ENCODE results near the gene RPL4.
"Not testable (repeated sequence)": the region's sequence is repeated elsewhere in the genome, so short reads cannot be mapped to it uniquely, and the experiment has no call there.

The RPL4 gene

DNA sequence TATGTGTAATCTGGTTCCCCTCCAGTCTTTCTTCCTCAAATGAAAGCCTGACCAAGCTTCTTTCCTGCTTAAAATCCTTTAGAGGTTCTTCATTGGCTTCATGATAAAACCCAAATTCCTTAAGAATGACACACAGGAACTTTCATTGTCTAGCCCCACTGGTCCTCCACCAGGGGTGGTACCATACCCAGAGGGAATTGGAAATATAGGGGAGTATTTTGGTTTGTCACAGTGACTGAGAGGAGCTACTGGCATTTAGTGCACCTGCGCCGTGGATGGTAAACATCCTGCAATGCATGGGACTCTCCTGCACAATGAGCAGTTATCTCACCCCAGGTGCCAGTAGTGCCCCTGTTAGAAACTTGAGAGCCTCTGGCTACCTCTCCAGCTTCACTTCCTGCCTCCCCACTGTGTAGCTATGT is 11.3 kb upstream of the RPL4 start:
- TF ChIP-seq, protein P1, sequence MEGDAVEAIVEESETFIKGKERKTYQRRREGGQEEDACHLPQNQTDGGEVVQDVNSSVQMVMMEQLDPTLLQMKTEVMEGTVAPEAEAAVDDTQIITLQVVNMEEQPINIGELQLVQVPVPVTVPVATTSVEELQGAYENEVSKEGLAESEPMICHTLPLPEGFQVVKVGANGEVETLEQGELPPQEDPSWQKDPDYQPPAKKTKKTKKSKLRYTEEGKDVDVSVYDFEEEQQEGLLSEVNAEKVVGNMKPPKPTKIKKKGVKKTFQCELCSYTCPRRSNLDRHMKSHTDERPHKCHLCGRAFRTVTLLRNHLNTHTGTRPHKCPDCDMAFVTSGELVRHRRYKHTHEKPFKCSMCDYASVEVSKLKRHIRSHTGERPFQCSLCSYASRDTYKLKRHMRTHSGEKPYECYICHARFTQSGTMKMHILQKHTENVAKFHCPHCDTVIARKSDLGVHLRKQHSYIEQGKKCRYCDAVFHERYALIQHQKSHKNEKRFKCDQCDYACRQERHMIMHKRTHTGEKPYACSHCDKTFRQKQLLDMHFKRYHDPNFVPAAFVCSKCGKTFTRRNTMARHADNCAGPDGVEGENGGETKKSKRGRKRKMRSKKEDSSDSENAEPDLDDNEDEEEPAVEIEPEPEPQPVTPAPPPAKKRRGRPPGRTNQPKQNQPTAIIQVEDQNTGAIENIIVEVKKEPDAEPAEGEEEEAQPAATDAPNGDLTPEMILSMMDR (IDR thresholded peaks at IDR 0.05; ENCODE audit: insufficient read depth, low read depth, low read length, missing control alignments): no peak
- DNase-seq (ENCODE audit: low read depth): no peak
- no peak overlapping the region for H3K4me3 ChIP-seq (ENCODE audit: low read depth, low read length)

DNA sequence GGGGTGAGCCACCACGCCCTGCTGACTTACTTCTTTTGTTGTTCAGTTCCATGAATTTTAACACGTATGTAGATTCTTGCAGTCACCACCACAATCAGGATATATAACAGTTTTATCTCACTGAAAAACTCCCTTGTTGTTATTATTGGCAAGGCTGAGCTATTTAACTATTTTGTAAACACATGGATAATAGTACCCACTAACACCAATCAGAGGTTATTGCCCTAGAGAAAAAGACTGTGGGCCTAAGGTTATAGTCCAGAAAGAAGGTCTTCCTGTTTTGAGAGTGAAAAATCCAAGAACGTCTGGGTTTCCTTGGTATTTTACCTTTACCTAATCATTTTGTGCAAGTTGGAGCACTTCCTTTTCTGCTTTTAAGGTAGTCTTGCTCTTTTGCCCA is 9.9 kb upstream of the RPL4 start:
- TF ChIP-seq, protein P1 (IDR thresholded peaks at IDR 0.05; ENCODE audit: insufficient read depth, low read depth, low read length, missing control alignments): no peak
- DNase-seq (ENCODE audit: low read depth): no peak
- H3K4me3 ChIP-seq (ENCODE audit: low read depth, low read length): no peak overlapping the region

DNA sequence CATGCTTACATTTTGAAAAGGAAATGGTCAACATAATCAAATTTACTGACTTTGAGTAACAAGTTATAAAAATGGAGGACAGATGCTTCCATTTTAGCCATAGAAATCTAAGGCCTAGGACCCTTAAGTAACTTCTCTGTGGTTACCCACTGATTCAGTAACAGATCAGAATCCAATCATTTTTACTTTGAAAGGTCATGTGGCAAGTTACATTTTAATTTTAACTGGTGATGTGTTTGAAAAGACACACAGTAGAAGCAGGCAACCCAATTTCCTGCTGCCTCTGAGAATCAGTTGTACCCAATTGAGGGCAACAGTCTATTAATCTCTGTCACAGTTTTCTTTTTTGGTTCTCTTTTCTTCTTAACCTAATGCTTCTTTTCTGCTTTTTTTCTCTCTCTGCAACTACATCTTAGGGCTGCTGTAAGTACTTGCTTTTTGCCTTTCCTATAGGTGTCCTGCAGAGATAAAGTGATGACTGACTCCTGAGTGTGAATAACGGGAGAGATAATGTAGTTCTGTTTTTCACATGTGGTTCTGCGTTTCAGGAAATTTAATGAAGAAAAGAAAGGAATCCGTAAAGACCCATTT is 3.7 kb upstream of the RPL4 start:
- H3K4me3 ChIP-seq (ENCODE audit: low read depth, low read length): no peak overlapping the region
- TF ChIP-seq, protein P1 (IDR thresholded peaks at IDR 0.05; ENCODE audit: insufficient read depth, low read depth, low read length, missing control alignments): no peak
- no peak for DNase-seq (ENCODE audit: low read depth)

DNA sequence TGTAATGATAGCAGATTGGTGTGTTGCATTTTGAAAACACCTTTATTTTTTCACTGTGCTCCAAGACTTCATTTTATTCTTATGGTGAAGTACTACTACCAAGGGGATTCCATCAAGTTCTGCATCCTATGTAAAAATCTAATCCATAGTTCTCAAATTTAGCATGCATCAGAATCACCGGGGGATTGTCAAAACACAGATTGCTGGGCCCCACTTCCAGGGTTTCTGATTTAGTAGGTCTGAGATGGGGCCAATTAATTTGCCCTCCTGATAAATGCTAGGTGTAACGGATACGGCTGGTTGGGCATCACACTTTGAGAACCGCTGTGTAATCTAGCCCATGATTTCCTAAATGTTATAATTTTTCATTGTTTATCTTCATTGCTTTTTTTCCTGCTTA is 1.2 kb upstream of the RPL4 start:
- TF ChIP-seq, protein P1 (IDR thresholded peaks at IDR 0.05; ENCODE audit: insufficient read depth, low read depth, low read length, missing control alignments): no peak
- H3K4me3 ChIP-seq (ENCODE audit: low read depth, low read length): peak overlapping the region; percentile 86
- DNase-seq (ENCODE audit: low read depth): no peak

DNA sequence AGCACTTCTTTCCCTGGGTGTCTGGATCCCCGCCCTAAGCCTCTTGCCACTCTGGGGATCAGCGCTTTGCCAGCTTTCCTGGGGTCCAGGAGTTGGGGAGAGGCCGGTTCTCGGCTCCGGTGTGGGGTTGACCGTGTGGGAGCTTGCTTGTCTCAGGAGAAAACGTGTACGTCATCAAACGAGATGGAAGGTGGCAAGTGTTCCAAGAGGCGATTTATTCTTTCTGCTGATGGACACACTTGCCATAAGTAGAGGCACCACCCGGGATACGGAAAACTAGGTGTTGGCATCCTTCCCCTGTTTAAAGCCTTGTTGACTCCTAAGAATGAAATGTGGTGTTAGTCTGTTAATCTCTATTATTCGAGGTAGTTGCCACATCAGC is 766 bp upstream of the RPL4 start:
- TF ChIP-seq, protein P1 (IDR thresholded peaks at IDR 0.05; ENCODE audit: insufficient read depth, low read depth, low read length, missing control alignments): no peak
- no peak for DNase-seq (ENCODE audit: low read depth)
- H3K4me3 ChIP-seq (ENCODE audit: low read depth, low read length): peak overlapping the region; percentile 86

DNA sequence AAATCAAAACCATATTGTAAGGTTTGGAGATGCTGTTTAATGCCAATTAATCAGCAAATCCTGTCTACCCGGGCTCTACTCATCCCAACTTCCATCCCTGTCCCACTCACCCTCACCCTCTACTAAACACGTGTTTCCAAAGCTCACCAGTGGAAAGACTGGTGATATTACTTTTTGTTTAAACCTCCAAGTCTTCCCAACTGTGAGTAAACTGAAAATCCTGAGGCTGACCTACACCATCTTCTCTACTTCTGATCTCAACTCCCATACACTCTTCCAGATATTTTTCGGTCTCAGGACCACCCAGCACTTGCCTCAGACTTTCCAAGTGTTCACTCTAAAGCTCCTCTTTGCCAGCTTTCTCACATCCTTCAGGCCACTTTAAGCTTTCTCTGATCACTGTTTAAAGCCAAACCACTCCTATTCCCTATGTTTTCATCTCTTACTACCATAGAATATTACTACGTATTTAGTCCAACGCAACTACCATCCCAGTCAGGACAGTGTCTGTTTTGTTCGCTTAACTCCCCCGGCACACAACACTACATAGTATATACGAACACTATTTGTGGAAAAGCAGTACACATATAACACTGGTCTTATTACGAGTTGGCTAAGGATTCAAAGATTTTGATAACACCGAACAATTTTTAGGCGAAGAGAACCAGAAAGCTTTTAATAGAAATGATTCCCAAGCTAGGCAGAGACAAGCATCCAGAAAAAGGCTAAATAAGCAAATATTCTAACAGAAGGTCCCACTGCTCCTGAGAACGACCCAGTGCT is 684 bp downstream of the RPL4 start:
- TF ChIP-seq, protein P1 (IDR thresholded peaks at IDR 0.05; ENCODE audit: insufficient read depth, low read depth, low read length, missing control alignments): no peak
- peak overlapping the region; percentile 86 for H3K4me3 ChIP-seq (ENCODE audit: low read depth, low read length)
- DNase-seq (ENCODE audit: low read depth): no peak

DNA sequence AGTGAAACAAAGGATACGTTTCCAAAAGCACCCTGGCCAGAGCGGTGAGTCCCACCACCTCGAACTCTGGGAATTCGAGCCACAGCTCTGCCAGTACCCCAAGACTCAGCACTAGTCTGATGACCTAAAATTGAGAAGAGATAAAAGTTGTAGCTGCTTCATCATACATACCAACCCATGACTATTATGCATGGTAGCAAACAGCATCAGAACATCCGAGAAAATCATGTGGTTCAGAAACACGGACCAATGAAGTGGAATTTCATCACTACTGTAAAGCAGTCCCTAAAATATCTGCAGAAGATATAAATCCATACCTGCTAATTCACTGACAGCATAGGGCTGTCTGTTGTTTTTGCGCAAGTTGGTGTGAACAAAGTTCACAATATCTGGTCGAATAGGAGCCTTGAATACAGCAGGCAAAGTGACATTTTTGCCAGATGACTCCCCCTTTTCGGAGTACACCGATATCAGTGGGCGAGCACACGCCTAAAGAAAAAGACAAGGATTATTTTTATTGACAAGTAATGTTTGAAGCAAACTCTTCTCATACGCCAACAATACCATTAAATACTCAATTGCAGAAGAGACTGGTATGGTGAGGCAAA is 1.5 kb downstream of the RPL4 start:
- H3K4me3 ChIP-seq (ENCODE audit: low read depth, low read length): peak overlapping the region; percentile 86
- DNase-seq (ENCODE audit: low read depth): not testable (repeated sequence)

Measured in GM12865 (cell line).